OCI-LY1 (cell line): ENCODE measurements around the gene CEP131.

Experiments
- EZH2 ChIP-seq: fragments of 200-600 bp; sonication (generic), shearing (Covaris generic); IDR thresholded peaks from 2 replicates; pipeline ENCODE4 v1.8.0; 2017; ENCODE audit warnings: borderline replicate concordance, mixed run types, mild to moderate bottlenecking, antibody characterized with exemption, low read length, moderate library complexity, mixed read lengths
- TF ChIP-seq, protein P1 (sequence below): fragments of 200-600 bp; sonication (generic), shearing (Covaris generic); IDR thresholded peaks from 2 replicates; pipeline ENCODE4 v1.5.1; 2017; ENCODE audit warnings: mild to moderate bottlenecking, antibody characterized with exemption, low read length, moderate library complexity, mixed read lengths

DNA sequence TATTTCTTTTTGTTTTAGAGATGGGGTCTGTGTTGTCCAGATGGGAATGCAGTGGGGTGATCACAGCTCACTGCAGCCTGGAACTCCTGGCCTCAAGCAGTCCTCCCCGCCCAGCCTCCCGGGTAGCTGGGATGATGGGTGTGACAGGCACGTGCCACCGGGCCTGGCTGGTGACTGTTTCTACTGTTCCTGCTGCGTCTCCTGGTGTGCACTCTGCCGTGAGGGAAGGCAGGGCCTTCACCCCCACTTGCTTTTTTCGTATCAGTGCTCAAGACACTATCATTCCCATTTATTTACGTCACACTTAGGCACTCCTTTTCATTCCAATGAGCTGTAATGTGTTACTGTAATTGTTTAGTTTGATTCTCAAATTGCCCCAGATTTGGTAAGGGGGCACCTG lies 82.7 kb downstream of the CEP131 start:
- TF ChIP-seq, protein P1, sequence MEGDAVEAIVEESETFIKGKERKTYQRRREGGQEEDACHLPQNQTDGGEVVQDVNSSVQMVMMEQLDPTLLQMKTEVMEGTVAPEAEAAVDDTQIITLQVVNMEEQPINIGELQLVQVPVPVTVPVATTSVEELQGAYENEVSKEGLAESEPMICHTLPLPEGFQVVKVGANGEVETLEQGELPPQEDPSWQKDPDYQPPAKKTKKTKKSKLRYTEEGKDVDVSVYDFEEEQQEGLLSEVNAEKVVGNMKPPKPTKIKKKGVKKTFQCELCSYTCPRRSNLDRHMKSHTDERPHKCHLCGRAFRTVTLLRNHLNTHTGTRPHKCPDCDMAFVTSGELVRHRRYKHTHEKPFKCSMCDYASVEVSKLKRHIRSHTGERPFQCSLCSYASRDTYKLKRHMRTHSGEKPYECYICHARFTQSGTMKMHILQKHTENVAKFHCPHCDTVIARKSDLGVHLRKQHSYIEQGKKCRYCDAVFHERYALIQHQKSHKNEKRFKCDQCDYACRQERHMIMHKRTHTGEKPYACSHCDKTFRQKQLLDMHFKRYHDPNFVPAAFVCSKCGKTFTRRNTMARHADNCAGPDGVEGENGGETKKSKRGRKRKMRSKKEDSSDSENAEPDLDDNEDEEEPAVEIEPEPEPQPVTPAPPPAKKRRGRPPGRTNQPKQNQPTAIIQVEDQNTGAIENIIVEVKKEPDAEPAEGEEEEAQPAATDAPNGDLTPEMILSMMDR = no peak
- no peak for TF ChIP-seq EZH2
